NT2/D1 (cell line): ENCODE measurements around the gene FCSK.

Experiments used
- SUZ12 ChIP-seq: IDR thresholded peaks from 2 replicates; pipeline ENCODE4 v1.6.1; 2011; ENCODE audit not compliant: insufficient read length, insufficient read depth; ENCODE audit errors: extremely low read depth
- ZNF274 ChIP-seq: IDR thresholded peaks from 2 replicates; pipeline ENCODE4 v1.6.1; 2011; ENCODE audit warnings: mild to moderate bottlenecking, low read depth, low read length

- no peak for TF ChIP-seq ZNF274
- TF ChIP-seq SUZ12 = no peak
Observed at GRCh38 chr16:70428178-70428998, 26.0 kb upstream of the FCSK start.
